Measurements from ENCODE around the gene LSP1. TPM values are rescaled to one million over a fixed set of nuclear protein-coding genes. Genes with fewer than 3 reads are reported as not detected.

Gene LSP1
- total and polyA plus RNA-seq, 2 of the 13 experiments (the other 11 are each of a cell fraction or from before 2014, with no cell fraction given), result 0.59 to 1.00 TPM

DNA sequence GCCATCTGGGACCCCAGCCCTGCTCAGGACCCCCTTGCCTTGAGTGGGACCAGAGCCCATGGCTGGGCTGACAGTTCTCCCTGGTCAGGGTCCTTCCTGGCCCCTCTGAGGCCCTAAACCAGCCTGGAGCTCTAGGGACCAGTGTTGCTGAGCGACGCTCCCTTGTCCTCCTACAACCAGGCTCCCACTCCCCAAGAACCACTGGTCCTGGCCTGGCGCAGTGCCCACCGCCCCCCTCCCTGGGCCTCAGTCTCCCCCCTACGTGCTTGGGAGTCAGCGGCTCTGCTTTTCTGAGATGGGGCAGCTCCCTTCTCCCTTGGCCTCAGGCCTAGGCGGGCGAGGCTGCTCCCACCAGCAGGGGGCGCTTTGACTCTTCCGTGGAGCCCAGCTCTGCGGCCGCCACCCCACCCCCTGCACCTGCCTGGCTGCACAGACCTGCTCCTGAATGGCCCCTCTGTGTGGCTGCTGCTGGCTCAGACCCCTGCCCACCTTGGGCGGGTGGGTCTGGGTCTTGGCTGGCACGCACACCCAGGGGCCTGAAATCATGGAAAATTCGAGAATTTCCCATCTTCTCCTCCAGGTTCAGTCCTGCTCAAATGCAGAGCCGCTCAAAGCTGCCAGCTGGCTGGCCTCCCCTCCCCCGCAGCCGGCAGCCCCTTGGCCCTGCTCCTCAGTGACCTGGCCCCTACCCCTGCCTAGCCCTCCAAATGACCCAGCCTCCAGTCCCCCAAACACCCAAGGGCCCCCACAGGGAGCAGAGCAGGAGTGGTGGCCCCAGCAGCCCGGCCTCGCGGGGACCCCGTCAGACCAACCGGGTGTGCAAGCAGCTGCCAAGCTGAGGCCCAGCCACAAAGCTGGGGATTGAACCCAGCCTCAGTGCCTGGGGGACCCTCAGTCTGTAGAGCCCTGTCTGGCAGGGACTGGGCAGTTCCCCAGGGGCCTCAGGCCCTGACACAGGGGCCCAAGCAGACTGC is 29.7 kb downstream of the LSP1 start (continued):
- TF ChIP-seq, protein P1, sequence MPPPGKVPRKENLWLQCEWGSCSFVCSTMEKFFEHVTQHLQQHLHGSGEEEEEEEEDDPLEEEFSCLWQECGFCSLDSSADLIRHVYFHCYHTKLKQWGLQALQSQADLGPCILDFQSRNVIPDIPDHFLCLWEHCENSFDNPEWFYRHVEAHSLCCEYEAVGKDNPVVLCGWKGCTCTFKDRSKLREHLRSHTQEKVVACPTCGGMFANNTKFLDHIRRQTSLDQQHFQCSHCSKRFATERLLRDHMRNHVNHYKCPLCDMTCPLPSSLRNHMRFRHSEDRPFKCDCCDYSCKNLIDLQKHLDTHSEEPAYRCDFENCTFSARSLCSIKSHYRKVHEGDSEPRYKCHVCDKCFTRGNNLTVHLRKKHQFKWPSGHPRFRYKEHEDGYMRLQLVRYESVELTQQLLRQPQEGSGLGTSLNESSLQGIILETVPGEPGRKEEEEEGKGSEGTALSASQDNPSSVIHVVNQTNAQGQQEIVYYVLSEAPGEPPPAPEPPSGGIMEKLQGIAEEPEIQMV (CRISPR knock-in tag; IDR thresholded peaks at IDR 0.05; ENCODE audit: low read depth), result no peak
- TF ChIP-seq BCL6 (CRISPR knock-in tag; IDR thresholded peaks at IDR 0.05) (no peak), SP140L (CRISPR knock-in tag; IDR thresholded peaks at IDR 0.05; ENCODE audit: borderline replicate concordance) (no peak), ZBTB38 (CRISPR knock-in tag; IDR thresholded peaks at IDR 0.05) (peak; percentile 25; the same call in 1 of the 2 replicates), SUZ12 (IDR thresholded peaks at IDR 0.05; ENCODE audit: low read depth, low read length) (0 out of 2 replicates have a peak, but pooled peaks have one; percentile 13), ZMYM3 (CRISPR knock-in tag; IDR thresholded peaks at IDR 0.05) (no peak), TBX2 (CRISPR knock-in tag; IDR thresholded peaks at IDR 0.05; ENCODE audit: borderline replicate concordance) (0 out of 2 replicates have a peak, but pooled peaks have one; percentile 13), ZNF644 (CRISPR knock-in tag; IDR thresholded peaks at IDR 0.05; ENCODE audit: low read depth) (no peak), ZNF841 (CRISPR knock-in tag; IDR thresholded peaks at IDR 0.05; ENCODE audit: borderline replicate concordance) (no peak), ZNF788 (CRISPR knock-in tag; IDR thresholded peaks at IDR 0.05; ENCODE audit: borderline replicate concordance) (0 out of 2 replicates have a peak, but pooled peaks have one; percentile 22), NCOR1 (IDR thresholded peaks at IDR 0.05; ENCODE audit: borderline replicate concordance, low read length) (no peak)
- TF ChIP-seq, protein P2, sequence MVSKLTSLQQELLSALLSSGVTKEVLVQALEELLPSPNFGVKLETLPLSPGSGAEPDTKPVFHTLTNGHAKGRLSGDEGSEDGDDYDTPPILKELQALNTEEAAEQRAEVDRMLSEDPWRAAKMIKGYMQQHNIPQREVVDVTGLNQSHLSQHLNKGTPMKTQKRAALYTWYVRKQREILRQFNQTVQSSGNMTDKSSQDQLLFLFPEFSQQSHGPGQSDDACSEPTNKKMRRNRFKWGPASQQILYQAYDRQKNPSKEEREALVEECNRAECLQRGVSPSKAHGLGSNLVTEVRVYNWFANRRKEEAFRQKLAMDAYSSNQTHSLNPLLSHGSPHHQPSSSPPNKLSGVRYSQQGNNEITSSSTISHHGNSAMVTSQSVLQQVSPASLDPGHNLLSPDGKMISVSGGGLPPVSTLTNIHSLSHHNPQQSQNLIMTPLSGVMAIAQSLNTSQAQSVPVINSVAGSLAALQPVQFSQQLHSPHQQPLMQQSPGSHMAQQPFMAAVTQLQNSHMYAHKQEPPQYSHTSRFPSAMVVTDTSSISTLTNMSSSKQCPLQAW (CRISPR knock-in tag; IDR thresholded peaks at IDR 0.05), result 0 out of 2 replicates have a peak, but pooled peaks have one; percentile 23
- TF ChIP-seq, protein P3, sequence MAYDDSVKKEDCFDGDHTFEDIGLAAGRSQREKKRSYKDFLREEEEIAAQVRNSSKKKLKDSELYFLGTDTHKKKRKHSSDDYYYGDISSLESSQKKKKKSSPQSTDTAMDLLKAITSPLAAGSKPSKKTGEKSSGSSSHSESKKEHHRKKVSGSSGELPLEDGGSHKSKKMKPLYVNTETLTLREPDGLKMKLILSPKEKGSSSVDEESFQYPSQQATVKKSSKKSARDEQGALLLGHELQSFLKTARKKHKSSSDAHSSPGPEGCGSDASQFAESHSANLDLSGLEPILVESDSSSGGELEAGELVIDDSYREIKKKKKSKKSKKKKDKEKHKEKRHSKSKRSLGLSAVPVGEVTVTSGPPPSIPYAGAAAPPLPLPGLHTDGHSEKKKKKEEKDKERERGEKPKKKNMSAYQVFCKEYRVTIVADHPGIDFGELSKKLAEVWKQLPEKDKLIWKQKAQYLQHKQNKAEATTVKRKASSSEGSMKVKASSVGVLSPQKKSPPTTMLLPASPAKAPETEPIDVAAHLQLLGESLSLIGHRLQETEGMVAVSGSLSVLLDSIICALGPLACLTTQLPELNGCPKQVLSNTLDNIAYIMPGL (CRISPR knock-in tag; IDR thresholded peaks at IDR 0.05; ENCODE audit: borderline replicate concordance in 1 of 2, low read depth in 1 of 2), result peak; percentile 50 to 66; a peak in 3 of 4 replicates
- TF ChIP-seq, protein P4, sequence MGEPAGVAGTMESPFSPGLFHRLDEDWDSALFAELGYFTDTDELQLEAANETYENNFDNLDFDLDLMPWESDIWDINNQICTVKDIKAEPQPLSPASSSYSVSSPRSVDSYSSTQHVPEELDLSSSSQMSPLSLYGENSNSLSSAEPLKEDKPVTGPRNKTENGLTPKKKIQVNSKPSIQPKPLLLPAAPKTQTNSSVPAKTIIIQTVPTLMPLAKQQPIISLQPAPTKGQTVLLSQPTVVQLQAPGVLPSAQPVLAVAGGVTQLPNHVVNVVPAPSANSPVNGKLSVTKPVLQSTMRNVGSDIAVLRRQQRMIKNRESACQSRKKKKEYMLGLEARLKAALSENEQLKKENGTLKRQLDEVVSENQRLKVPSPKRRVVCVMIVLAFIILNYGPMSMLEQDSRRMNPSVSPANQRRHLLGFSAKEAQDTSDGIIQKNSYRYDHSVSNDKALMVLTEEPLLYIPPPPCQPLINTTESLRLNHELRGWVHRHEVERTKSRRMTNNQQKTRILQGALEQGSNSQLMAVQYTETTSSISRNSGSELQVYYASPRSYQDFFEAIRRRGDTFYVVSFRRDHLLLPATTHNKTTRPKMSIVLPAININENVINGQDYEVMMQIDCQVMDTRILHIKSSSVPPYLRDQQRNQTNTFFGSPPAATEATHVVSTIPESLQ (CRISPR knock-in tag; conservative IDR thresholded peaks at IDR 0.05), result no peak
- TF ChIP-seq, protein P5, sequence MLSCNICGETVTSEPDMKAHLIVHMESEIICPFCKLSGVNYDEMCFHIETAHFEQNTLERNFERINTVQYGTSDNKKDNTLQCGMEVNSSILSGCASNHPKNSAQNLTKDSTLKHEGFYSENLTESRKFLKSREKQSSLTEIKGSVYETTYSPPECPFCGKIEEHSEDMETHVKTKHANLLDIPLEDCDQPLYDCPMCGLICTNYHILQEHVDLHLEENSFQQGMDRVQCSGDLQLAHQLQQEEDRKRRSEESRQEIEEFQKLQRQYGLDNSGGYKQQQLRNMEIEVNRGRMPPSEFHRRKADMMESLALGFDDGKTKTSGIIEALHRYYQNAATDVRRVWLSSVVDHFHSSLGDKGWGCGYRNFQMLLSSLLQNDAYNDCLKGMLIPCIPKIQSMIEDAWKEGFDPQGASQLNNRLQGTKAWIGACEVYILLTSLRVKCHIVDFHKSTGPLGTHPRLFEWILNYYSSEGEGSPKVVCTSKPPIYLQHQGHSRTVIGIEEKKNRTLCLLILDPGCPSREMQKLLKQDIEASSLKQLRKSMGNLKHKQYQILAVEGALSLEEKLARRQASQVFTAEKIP (CRISPR knock-in tag; IDR thresholded peaks at IDR 0.05; ENCODE audit: borderline replicate concordance), result no peak
- TF ChIP-seq, protein P6, sequence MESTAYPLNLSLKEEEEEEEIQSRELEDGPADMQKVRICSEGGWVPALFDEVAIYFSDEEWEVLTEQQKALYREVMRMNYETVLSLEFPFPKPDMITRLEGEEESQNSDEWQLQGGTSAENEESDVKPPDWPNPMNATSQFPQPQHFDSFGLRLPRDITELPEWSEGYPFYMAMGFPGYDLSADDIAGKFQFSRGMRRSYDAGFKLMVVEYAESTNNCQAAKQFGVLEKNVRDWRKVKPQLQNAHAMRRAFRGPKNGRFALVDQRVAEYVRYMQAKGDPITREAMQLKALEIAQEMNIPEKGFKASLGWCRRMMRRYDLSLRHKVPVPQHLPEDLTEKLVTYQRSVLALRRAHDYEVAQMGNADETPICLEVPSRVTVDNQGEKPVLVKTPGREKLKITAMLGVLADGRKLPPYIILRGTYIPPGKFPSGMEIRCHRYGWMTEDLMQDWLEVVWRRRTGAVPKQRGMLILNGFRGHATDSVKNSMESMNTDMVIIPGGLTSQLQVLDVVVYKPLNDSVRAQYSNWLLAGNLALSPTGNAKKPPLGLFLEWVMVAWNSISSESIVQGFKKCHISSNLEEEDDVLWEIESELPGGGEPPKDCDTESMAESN (CRISPR knock-in tag; conservative IDR thresholded peaks at IDR 0.05), result 0 out of 2 replicates have a peak, but pooled peaks have one; percentile 38

All from HepG2 (cell line).